ENCODE results near the gene CCDC51. TPM values are rescaled to one million over a fixed set of nuclear protein-coding genes. Genes with fewer than 3 reads are reported as not detected.
A peak's percentile ranks its signal among the peaks of the same experiment; 100 is the strongest.

Gene CCDC51
- total RNA-seq, 1 experiment from 2014 or later, result 29.3 TPM

- Histone ChIP-seq H3K27ac (ENCODE audit: low read depth, low read length) (peak overlapping the region; percentile 98), H3K4me3 (replicated peaks in 1 of 2; ENCODE audit: low read depth in 1 of 2, low read length in 2 of 2) (peak overlapping the region; percentile 56 to 60), H2AFZ (ENCODE audit: low read depth, low read length, poor library complexity, severe bottlenecking) (no peak overlapping the region), H3K4me1 (ENCODE audit: control insufficient read depth in 1 of 2, insufficient read depth in 2 of 2, low read length in 2 of 2) (peaks cover 22 to 40% of the 10 kb centered on the region in 2 experiments), H3K4me2 (ENCODE audit: low read length) (peak overlapping the region; percentile 92), H4K20me1 (ENCODE audit: insufficient read depth) (no peaks in the 10 kb centered on the region), H3K9me3 (ENCODE audit: control insufficient read depth in 1 of 2, insufficient read depth in 1 of 2, low read depth in 1 of 2, low read length in 2 of 2) (no peaks in the 10 kb centered on the region), H3K36me3 (ENCODE audit: control insufficient read depth in 1 of 2, insufficient read depth in 2 of 2, low read length in 2 of 2) (peaks cover 0 to 16% of the 10 kb centered on the region in 2 experiments; a peak in 1 of 4 replicates), H3K9ac (ENCODE audit: low read length) (peak overlapping the region; percentile 82), H3K27me3 (ENCODE audit: insufficient read depth, low read length) (no peaks in the 10 kb centered on the region), H3K79me2 (ENCODE audit: insufficient read depth, low read length) (peaks cover 52% of the 10 kb centered on the region), H3K9me2 (ENCODE audit: insufficient read depth) (no peaks in the 10 kb centered on the region)
- ATAC-seq, result no peak
- ChIA-PET CTCF (interaction anchor here (3.3 kb wide), 1 partner anchor 82 kb away, joined by 19 read pairs; no protein-coding TSS in a partner anchor), RAD21 (ENCODE audit: low non-redundant PET in 1 of 2, low total read pairs in 2 of 2, uncharacterized antibody in 2 of 2, unreplicated experiment in 2 of 2) (no interaction called here), POLR2A (no interaction called here)
- DNase-seq (ENCODE audit: low read depth, low spot score), result no peak
- intact Hi-C loops (cut with micrococcal nuclease), result no loop called here
- TF ChIP-seq CEBPB (IDR thresholded peaks at IDR 0.05; ENCODE audit: low read depth) (no peak), RAD21 (IDR thresholded peaks at IDR 0.05; ENCODE audit: low read depth) (no peak), ZNF274 (IDR thresholded peaks at IDR 0.05; ENCODE audit: low read depth, low read length) (no peak), ATF3 (IDR thresholded peaks at IDR 0.05) (no peak), EGR1 (IDR thresholded peaks at IDR 0.05; ENCODE audit: low read depth) (no peak), POLR2AphosphoS5 (IDR thresholded peaks at IDR 0.05; ENCODE audit: low read depth, low read length) (no peak; the same call in 1 of the 2 replicates), POLR2A (IDR thresholded peaks at IDR 0.05; ENCODE audit: borderline replicate concordance, extremely low read depth, insufficient read depth, insufficient read length) (no peak), REST (IDR thresholded peaks at IDR 0.05; ENCODE audit: low read depth) (no peak)
- no TSS peak for BruUV-seq (replicated peaks)
Observed at GRCh38 chr3:48467110-48467454, 27.2 kb upstream of the CCDC51 start.
